ENCODE results near the gene PRMT1. TPM values are rescaled to one million over a fixed set of nuclear protein-coding genes. Genes with fewer than 3 reads are reported as not detected.

Gene PRMT1
- total and polyA plus RNA-seq, 12 donors = 80.4 to 262 (median 160) TPM

- Histone ChIP-seq H3K27ac (peak overlapping the region; percentile 68 to 96 (median 82)), H3K4me1 (replicated peaks in 1 of 2) (peaks cover 32 to 50% of the 10 kb centered on the region in 2 donors), H3K36me3 (replicated peaks in 1 of 2) (peaks cover 0 to 24% of the 10 kb centered on the region in 2 donors), H3K9me3 (replicated peaks in 1 of 3) (no peaks in the 10 kb centered on the region), H3K27me3 (no peaks in the 10 kb centered on the region), H3K4me3 (peak overlapping the region; percentile 13 to 98 (median 94))
- WGBS, 4 donors = 0 to 4% (median 2%) methylated on average over 12 to 21 of the region's 21 CpGs
- DNase-seq = peak; percentile 64 to 88 (median 76)
- intact Hi-C loops (cut with DNase I) = loop anchor here in 1 of 2 donors (10.0 kb wide), 1 partner anchor 93 kb away; the partner anchor contains the start of genes NOSIP and PRRG2
- TF ChIP-seq CTCF (IDR thresholded peaks at IDR 0.05) (peak; percentile 29 to 71 (median 60)), POLR2A (IDR thresholded peaks at IDR 0.05) (no peak)
Observed at GRCh38 chr19:49677901-49678674, 1.0 kb downstream of the PRMT1 start.

GRCh38 chr19:49678985-49679770 is 2.1 kb downstream of the PRMT1 start:
- H3K4me1 ChIP-seq (replicated peaks in 1 of 2) = peaks cover 32 to 50% of the 10 kb centered on the region in 2 donors
- peaks cover 0 to 34% of the 10 kb centered on the region in 2 donors for H3K36me3 ChIP-seq (replicated peaks in 1 of 2)
- no peak overlapping the region for H3K4me3 ChIP-seq
- no peaks in the 10 kb centered on the region for H3K9me3 ChIP-seq (replicated peaks in 1 of 3)
- intact Hi-C loops (cut with DNase I) = loop anchor here in 1 of 2 donors (10.0 kb wide), 1 partner anchor 94 kb away; the partner anchor contains the start of genes NOSIP and PRRG2
- H3K27ac ChIP-seq = peak overlapping the region in 2 of 5 donors; percentile 76 to 91
- H3K27me3 ChIP-seq = no peaks in the 10 kb centered on the region
- peak in 4 of 7 donors; percentile 26 to 52 (median 36) for DNase-seq
- 64 to 71% (median 69%) methylated on average over 9 to 12 of the region's 12 CpGs for WGBS, 4 donors
- no peak for TF ChIP-seq CTCF (IDR thresholded peaks at IDR 0.05)
- TF ChIP-seq POLR2A (IDR thresholded peaks at IDR 0.05) = no peak

GRCh38 chr19:49679771-49680413 is 2.8 kb downstream of the PRMT1 start:
- intact Hi-C loops (cut with DNase I) = loop anchor here in 1 of 2 donors (10.0 kb wide), 1 partner anchor 95 kb away; the partner anchor contains the start of genes NOSIP and PRRG2
- 49 to 55% (median 52%) methylated on average over 10 of the region's 10 CpGs for WGBS, 4 donors
- H3K36me3 ChIP-seq (replicated peaks in 1 of 2) = peaks cover 0 to 41% of the 10 kb centered on the region in 2 donors
- H3K4me3 ChIP-seq = no peak overlapping the region
- no peaks in the 10 kb centered on the region for H3K27me3 ChIP-seq
- peaks cover 32 to 50% of the 10 kb centered on the region in 2 donors for H3K4me1 ChIP-seq (replicated peaks in 1 of 2)
- no peaks in the 10 kb centered on the region for H3K9me3 ChIP-seq (replicated peaks in 1 of 3)
- H3K27ac ChIP-seq = peak overlapping the region in 4 of 5 donors; percentile 39 to 91 (median 68)
- DNase-seq = peak in 2 of 7 donors; percentile 27 to 38
- TF ChIP-seq CTCF (IDR thresholded peaks at IDR 0.05) (no peak), POLR2A (IDR thresholded peaks at IDR 0.05) (no peak)
